SU-DHL-6 (cell line): Measurements from ENCODE around the gene RGMB.

Experiments used
- CTCF ChIP-seq: fragments of 200-600 bp; sonication (generic); IDR thresholded peaks from one replicate; pipeline ENCODE4 v1.5.1; 2017; ENCODE audit warnings: antibody characterized with exemption, mild to moderate bottlenecking, low read length, moderate library complexity; ENCODE audit not compliant: insufficient read depth, poor library complexity, severe bottlenecking
- EZH2phosphoT487 ChIP-seq: fragments of 200-600 bp; sonication (generic), shearing (Covaris generic); conservative IDR thresholded peaks from 2 replicates; pipeline ENCODE4 v1.6.1; 2018; ENCODE audit warnings: mild to moderate bottlenecking, antibody characterized with exemption, low read length, moderate library complexity, mixed read lengths

GRCh38 chr5:98789029-98789428 is 15.6 kb downstream of the RGMB start:
- TF ChIP-seq CTCF, result no peak
- no peak for TF ChIP-seq EZH2phosphoT487
